Stimulated activated effector memory CD8-positive, alpha-beta T cell treated with anti-CD3 and anti-CD28 coated beads, Interleukin-12 subunit alpha, Interleukin-12 subunit beta, amount 100 ng/mL, for 72 hours (primary cell): ENCODE measurements around the gene MED22.

Experiments used
- ATAC-seq: fragments of 150-1000 bp; cut with Tn5 transposase; 2 replicates; pipeline ENCODE4 v1.10.0; 2021
- DNase-seq, 2 donors: peaks; one replicate each; pipeline ENCODE4 v3.0.0; 2021 to 2022; ENCODE audit warnings: low spot score in 2 of 2
- H3K27ac Mint-ChIP-seq: one replicate; pipeline ENCODE4 v1.8.0; 2022; ENCODE audit warnings: mild to moderate bottlenecking, mixed read lengths
- H3K36me3 Mint-ChIP-seq: one replicate; pipeline ENCODE4 v1.8.0; 2022; ENCODE audit warnings: mild to moderate bottlenecking, mixed read lengths
- H3K4me1 Mint-ChIP-seq: one replicate; pipeline ENCODE4 v1.8.0; 2022; ENCODE audit warnings: mixed read lengths
- H3K4me3 Mint-ChIP-seq: one replicate; pipeline ENCODE4 v1.8.0; 2022; ENCODE audit warnings: mild to moderate bottlenecking, mixed read lengths
- H3K9me3 Mint-ChIP-seq: one replicate; pipeline ENCODE4 v1.8.0; 2022; ENCODE audit warnings: mixed read lengths

MED22 gene

DNA sequence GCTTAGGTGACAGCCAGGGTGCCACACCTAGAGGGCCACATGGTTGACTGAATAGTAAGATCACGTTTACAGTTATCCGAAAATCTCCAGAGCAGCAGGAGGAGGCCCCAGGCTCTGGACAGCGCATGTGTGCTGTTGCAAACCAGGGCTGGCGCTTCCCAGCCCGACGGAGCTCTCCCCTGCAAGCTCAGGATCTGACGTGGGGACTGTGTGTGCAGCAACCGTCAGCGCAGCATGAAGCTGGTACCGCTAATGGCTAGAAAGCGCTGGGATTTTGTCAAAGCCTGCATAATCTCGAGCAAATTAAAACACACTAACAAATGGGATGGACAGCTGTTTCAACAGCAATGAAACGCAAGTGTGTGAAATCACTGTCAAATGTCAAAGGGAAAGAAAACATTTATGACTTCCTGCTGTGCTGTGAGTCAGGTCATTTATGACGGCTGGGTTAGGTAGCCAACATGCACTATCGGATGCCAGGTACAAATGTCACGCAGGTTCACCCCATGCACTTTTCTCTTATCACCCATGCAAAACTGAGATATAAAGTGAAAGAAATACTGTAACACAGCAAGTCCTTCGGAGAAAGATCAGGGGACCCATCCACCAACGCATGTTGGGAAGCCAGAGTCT is 20.4 kb upstream of the MED22 start:
- DNase-seq (no peak), ATAC-seq (no peak)
- Mint-ChIP-seq H3K4me1 (peaks cover 84% of the 10 kb centered on the region), H3K36me3 (peaks cover 100% of the 10 kb centered on the region), H3K4me3 (peak overlapping the region; percentile 89), H3K27ac (peak overlapping the region; percentile 98), H3K9me3 (no peaks in the 10 kb centered on the region)

DNA sequence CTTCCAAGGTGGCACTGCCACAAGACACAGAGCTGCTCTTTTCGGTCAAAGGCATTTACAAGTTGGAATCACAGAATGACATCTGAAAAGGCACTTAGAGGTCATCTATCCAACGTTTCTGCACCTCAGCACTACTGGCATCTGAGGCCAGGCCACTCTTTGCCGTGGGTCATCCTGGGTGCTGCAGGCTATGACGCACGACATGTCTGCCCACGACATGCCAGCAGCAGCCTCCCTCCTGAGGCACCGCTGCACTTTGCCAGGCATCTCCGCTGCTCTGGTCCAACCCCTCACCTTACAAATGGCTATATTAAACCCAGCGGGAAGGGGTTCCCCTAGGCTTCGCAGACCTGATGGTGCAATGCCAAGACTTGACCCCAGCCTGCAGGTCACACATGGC is 19.8 kb upstream of the MED22 start:
- peak overlapping the region; percentile 8 for H3K27ac Mint-ChIP-seq
- DNase-seq, result no peak
- no peaks in the 10 kb centered on the region for H3K9me3 Mint-ChIP-seq
- peaks cover 100% of the 10 kb centered on the region for H3K36me3 Mint-ChIP-seq
- peaks cover 84% of the 10 kb centered on the region for H3K4me1 Mint-ChIP-seq
- no peak for ATAC-seq
- no peak overlapping the region for H3K4me3 Mint-ChIP-seq

DNA sequence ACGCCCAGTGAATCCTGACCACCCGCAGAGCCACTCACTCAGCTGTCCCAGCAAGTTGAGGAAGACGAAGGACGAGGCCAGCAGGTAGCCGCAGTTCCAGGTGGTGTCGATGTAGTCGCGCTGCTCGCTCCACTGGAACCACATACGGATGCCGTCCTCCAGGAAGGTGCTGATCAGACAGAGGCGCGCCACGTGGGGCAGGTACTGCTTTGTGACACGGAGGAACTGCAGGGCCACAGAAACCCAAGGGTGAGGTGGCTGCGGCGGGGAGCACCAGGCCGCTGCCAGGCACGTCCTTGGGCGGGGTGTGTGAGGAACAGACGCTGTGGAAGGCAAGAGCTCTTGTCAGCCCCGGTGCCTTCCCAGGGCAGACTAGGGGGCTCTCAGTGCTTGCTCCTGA is 19.3 kb upstream of the MED22 start:
- H3K4me1 Mint-ChIP-seq, result peaks cover 83% of the 10 kb centered on the region
- no peak for ATAC-seq

DNA sequence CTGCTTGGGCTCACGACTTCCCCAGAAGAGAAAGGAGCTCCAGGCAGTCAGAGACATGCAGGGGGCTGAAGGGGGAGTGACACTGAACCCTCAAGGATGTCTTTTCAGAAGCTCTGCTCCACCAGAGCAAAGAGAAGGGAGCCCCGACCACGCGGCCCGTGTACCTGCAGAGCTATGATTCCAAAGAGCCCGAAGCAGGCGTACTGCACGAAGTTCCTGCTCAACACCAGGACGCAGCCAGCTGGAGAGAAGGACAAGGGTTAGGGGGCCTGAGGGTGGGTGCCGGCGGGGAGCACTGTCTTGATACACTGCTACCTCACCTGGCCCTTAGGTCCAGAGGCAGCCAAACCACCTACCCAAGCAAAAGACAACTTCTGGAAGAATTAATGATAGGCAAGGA is 18.5 kb upstream of the MED22 start:
- Mint-ChIP-seq H3K27ac (no peak overlapping the region), H3K4me3 (no peak overlapping the region), H3K9me3 (no peaks in the 10 kb centered on the region), H3K36me3 (peaks cover 100% of the 10 kb centered on the region), H3K4me1 (peaks cover 83% of the 10 kb centered on the region)
- no peak for DNase-seq
- no peak for ATAC-seq

More for the DNA sequence above, 19.3 kb upstream of the MED22 start:
- Mint-ChIP-seq H3K36me3 (peaks cover 100% of the 10 kb centered on the region), H3K9me3 (no peaks in the 10 kb centered on the region), H3K4me3 (peak overlapping the region; percentile 14), H3K27ac (peak overlapping the region; percentile 8)
- DNase-seq, result no peak

DNA sequence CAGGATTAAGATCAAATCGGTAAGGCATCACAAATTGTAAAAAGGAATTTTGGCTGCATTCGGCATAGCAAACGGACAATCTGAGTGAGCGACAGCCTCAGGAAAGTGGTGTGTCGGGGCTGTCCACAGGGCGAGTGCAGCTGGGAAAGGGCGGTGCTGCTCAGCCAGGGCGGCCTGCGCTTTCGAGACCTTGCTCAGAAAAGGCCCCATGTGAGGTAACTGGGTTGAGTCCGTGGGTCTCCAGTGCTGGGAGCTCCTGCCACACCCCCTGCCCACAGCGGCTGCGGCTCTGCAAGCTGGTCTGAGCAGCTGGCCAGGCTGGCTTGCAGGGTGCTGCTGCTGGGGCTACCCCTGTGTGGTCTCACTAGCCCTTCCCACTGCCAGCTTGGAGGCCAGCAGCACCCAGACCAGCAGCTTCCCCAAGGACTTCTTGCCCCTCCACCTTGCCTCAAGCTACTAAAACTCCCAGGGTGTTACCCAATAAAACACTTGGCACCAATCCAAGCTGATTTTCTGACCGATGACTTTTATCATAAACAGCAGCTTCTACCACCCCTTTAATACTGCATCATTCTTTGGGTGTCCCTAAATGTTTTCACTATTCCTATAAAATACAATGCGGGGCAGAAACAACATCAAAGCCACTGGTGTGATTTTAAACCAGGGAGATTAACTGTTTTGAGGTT is 14.6 kb upstream of the MED22 start:
- Mint-ChIP-seq H3K4me1 (peaks cover 85% of the 10 kb centered on the region), H3K9me3 (no peaks in the 10 kb centered on the region), H3K27ac (peak overlapping the region; percentile 89), H3K36me3 (peaks cover 100% of the 10 kb centered on the region), H3K4me3 (no peak overlapping the region)
- no peak for DNase-seq
- no peak for ATAC-seq

DNA sequence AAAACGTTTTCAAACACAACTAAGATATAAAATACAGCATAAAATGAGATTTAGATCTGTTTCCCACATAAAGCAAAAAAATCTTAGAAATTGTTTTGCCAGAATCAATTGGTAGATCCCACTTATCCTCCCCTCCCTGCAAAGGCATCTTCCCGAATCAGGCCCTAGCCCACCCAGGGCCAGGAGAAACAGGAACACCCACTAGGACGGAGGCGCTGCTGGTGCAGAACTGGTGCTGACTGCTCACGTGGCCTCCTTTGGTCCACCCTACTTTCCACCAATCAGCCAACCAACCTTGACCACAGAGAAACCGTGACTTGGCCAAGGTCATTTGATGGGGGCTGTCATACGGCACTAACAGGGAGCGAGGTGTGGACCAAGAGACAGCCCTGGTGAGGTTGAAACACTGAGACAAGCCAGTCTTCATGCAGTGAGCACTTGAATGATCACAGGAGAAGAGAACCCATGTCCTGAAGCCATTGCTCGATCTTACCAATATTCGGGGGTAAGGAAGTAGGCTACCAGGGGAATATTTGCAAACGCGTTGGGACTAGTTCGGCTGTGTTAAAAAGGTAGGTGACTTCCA is 13.7 kb upstream of the MED22 start:
- ATAC-seq (no peak), DNase-seq (no peak)
- H3K4me3 Mint-ChIP-seq, result no peak overlapping the region
- no peaks in the 10 kb centered on the region for H3K9me3 Mint-ChIP-seq
- H3K27ac Mint-ChIP-seq, result peak overlapping the region; percentile 89
- H3K36me3 Mint-ChIP-seq, result peaks cover 100% of the 10 kb centered on the region
- H3K4me1 Mint-ChIP-seq, result peaks cover 84% of the 10 kb centered on the region

DNA sequence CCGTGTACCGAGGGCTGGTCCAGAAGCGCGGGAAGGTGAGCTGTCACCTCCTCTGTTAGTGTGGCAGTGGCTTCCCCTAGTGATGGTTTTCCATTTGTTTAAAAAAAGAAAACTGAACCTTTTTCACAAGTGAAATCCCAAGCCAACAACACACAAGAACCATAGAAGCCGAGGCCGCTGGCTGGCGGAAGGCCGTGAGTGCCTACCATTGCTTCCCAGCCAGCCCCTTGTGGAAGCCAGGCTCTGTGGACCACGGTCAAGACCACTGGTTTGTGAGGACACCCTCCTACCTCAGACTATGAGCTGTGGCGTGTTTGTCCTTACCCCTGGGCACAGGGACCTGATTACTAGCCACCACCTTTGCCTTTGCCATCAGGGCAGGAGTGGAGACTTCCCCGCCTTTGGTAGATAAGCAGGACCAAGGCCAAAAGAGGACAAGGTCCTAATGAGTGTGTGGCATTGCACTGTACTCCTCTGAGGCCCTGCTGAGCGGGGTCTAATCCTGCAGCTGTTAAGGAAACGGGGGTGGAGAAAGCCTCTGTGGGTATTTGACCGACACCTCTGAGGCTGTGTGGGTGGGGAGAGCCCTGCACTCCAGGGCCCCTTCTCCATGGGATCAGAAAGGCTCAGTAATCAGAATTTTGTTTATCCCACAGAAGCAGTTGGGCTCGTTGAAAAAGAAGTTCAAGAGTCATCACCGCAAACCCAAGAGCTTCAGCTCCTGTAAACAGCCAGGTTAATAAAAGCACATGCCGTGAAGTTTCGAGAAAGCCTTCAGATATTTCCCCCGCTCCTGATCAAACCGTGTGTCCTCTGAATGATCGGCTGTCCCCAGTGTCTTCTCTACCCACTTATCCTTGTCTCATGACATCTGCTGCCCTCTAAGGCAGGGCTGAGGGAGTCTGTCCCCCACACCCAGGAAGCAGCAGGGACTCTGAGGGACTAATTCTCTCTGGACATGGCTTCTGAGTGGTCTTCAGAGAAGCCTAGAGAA is 12.8 kb upstream of the MED22 start:
- H3K4me1 Mint-ChIP-seq, result peaks cover 80% of the 10 kb centered on the region

DNA sequence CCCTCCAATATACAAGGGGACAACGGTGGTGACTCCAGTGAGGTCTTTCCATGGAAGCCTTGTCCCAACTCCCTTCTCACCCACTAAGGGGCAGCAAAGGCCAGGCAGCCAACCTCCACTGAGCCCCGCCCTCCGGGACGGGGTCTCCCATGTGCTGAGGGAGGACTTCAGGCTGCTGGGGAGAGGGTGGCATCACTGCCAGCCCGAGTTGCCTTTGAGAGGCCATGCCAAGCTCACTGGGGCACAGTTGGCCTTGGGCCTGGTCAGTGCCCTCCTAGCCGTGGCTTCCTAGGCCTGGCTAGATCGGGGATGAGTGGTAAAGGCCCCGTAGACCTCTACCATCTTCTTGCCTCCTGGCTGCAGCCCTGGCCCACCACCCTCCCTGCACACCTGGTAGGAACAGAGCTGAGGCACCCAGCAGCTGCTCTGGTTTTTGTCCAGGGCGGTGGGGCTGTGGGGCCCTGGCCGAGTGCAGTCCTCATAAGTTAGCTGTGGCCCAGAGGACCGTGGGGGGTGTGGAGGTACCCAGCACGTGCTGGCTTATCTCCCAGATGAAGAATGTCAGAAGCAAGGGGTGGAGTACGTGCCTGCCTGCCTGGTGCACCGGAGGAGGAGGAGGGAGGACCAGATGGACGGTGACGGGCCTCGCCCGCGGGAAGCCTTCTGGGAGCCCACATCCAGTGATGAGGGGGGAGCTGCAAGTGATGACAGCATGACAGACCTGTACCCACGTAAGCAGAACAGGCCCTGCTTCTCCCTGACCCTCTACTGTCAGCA is 11.7 kb upstream of the MED22 start:
- peak overlapping the region; percentile 81 for H3K4me3 Mint-ChIP-seq
- DNase-seq (peak in 1 of 2 donors; percentile 72), ATAC-seq (no peak)
- H3K27ac Mint-ChIP-seq, result peak overlapping the region; percentile 89
- peaks cover 88% of the 10 kb centered on the region for H3K36me3 Mint-ChIP-seq
- H3K4me1 Mint-ChIP-seq, result peaks cover 82% of the 10 kb centered on the region
- no peaks in the 10 kb centered on the region for H3K9me3 Mint-ChIP-seq

More for the DNA sequence above, 12.8 kb upstream of the MED22 start:
- H3K9me3 Mint-ChIP-seq, result no peaks in the 10 kb centered on the region
- H3K27ac Mint-ChIP-seq, result peak overlapping the region; percentile 89
- H3K36me3 Mint-ChIP-seq, result peaks cover 98% of the 10 kb centered on the region
- DNase-seq (no peak), ATAC-seq (no peak)
- no peak overlapping the region for H3K4me3 Mint-ChIP-seq

DNA sequence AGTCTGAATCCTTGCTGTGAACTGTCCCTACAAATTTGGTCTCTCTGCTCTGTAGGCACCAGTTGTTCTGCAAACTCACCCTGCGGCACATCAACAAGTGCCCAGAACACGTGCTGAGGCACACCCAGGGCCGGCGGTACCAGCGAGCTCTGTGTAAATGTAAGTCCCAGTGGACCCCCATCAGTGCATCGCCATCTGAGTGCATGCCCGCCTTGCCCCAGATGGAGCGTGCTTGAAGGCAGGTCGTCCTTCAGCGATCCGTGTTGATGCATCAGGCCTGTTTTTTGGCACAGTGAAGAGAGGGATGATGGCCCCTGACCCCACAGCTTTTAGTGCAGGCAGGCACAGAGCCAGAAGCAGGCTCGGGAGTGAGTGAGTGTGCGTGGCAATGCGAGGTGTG is 9.7 kb upstream of the MED22 start:
- DNase-seq (no peak), ATAC-seq (no peak)
- Mint-ChIP-seq H3K27ac (peak overlapping the region; percentile 89), H3K4me1 (peaks cover 76% of the 10 kb centered on the region), H3K4me3 (peak overlapping the region; percentile 81), H3K9me3 (no peaks in the 10 kb centered on the region), H3K36me3 (peaks cover 80% of the 10 kb centered on the region)

DNA sequence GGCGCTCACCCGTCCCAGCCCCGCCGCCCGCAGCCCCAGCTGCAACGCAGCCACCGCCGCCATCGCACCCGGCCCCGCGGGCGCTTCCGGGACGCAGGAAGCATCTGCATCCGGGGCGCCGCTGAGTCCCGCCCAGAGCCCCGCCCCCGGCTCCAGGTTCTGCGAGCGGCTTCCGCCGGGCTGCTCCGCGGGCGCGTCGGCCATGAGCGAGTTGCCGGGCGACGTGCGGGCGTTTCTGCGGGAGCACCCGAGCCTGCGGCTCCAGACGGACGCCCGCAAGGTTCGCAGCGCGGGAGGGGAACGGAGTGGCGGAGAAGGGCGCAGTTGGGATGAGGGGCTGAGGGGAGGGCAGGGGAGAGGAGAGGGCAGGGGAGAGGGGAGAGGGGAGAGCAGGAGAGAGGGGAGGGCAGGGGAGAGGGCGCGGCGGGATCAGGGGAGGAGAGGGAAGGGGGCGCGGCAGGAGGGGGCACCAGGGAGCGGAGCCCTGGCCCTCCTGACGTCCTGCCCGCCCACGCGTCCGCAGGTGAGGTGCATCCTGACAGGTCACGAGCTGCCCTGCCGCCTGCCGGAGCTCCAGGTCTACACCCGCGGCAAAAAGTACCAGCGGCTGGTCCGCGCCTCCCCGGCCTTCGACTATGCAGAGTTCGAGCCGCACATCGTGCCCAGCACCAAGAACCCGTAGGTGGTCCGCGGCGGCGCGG is 8.6 kb upstream of the MED22 start, which contains the start of the genes SURF1 and SURF2:
SURF1 (minus strand) TSS at position 97 of the 701 bp plus-strand sequence; CDS start at position 63, 34 bp downstream.
SURF2 (plus strand) TSS at position 160 of the 701 bp plus-strand sequence; CDS start at position 203, 43 bp downstream.
- Mint-ChIP-seq H3K9me3 (no peaks in the 10 kb centered on the region), H3K27ac (peak within 1 kb of the TSS; percentile 89), H3K36me3 (peaks cover 80% of the 10 kb centered on the region), H3K4me3 (peak within 1 kb of the TSS; percentile 81), H3K4me1 (peaks cover 65% of the 10 kb centered on the region)
- ATAC-seq (peak; percentile 88), DNase-seq (peak; percentile 78 to 89)

DNA sequence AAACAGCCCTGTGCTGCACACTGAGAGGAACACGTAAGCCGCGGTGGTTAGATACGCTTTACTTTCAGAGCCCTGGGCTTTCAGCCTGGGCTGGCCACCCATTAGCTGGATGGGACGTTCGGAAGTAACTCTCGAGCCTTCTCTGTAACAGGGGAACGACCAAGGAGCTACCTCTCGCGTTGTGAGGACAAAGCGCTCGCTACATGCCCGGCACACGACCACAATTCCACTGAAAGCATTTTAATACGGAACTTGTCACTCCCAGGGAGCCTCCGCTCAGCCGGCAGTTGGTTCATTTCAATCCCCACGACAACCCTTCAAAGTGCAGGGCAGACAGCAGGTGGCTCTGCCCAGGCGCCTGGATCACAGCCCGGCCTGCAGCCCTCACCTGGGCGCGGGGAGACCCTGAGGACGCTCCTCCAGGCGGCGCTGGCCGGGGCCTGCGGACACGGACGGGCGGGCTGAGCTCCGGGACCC is 8.0 kb upstream of the MED22 start:
- Mint-ChIP-seq H3K9me3 (no peaks in the 10 kb centered on the region), H3K4me1 (peaks cover 59% of the 10 kb centered on the region), H3K4me3 (peak overlapping the region; percentile 81), H3K36me3 (peaks cover 80% of the 10 kb centered on the region), H3K27ac (peak overlapping the region; percentile 89)
- ATAC-seq, result peak; percentile 47
- no peak for DNase-seq

DNA sequence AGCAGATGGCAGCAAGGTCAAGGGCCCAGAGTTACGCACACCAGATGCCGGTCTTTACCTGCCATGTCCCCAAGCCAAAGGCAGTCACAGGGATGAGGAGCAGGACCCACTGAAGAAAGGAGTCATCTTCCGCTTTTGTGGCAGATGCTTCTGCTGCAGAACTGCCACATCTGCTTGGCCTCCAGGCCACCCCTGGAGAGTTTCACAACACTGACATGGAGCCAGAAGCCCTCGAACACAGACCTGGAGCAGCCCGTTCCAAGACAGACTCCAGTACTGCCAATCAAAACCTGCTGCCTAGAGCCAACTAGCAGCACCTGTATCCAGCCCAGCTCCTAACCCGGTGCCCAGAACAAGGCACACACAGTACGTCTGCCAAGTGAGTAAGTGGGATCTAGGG is 6.8 kb upstream of the MED22 start:
- peak overlapping the region; percentile 89 for H3K27ac Mint-ChIP-seq
- peaks cover 57% of the 10 kb centered on the region for H3K4me1 Mint-ChIP-seq
- no peak for DNase-seq
- H3K36me3 Mint-ChIP-seq, result peaks cover 80% of the 10 kb centered on the region
- H3K4me3 Mint-ChIP-seq, result peak overlapping the region; percentile 81
- ATAC-seq, result no peak
- no peaks in the 10 kb centered on the region for H3K9me3 Mint-ChIP-seq

DNA sequence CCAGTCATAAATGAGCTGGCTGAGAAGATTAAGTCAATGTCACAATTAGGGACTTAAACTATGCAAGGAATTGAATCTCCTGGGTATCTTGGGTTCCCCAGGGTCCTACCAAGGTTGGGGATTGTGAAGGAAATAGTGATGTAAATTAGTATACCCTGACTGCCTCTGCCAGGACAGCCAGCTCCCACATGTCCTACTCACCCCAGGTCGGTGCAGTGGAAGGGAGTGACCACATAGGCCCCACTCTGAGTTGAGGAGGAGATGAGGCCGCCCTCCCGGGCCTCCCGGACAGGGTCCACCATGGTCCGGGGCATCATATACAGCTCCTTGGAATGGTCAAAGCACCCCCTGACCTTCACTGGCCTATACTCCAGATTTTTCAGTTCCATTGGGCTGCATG is 5.6 kb upstream of the MED22 start:
- Mint-ChIP-seq H3K27ac (peak overlapping the region; percentile 88), H3K4me3 (no peak overlapping the region), H3K4me1 (peaks cover 57% of the 10 kb centered on the region), H3K9me3 (no peaks in the 10 kb centered on the region), H3K36me3 (peaks cover 80% of the 10 kb centered on the region)
- DNase-seq (no peak), ATAC-seq (no peak)
